ENCODE results near the gene YJU2. TPM values are rescaled to one million over a fixed set of nuclear protein-coding genes. Genes with fewer than 3 reads are reported as not detected.
"Not testable (repeated sequence)": the region's sequence is repeated elsewhere in the genome, so short reads cannot be mapped to it uniquely, and the experiment has no call there.

The YJU2 gene
- total and polyA plus RNA-seq, 8 donors, result 9.8 to 32.0 (median 12.6) TPM

DNA sequence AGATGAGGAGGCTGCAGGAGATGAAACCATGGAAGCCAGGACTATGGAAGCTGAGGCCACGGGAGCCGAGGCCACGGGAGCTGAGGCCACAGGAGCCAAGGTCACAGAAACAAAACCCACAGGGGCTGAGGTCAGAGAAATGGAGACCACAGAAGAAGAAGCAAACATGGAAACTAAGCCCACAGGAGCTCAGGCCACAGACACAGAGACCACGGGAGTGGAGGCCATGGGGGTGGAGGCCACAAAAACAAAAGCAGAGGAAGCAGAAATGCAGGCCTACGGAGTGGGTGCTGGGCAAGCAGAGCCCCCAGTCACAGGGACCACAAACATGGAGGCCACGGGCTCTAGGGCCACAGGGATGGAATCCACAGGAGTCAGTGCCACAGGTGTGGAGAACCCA, 30.0 kb upstream of the YJU2 start:
- 81% methylated on average over 6 of the region's 6 CpGs for WGBS, 2 donors
- no peaks in the 10 kb centered on the region for H3K27me3 ChIP-seq
- ATAC-seq (no peak), DNase-seq (no peak), FAIRE-seq (no peak)
- H3K9me3 ChIP-seq, result no peaks in the 10 kb centered on the region
- H3K4me1 ChIP-seq, result peaks cover 0 to 4% (median 0%) of the 10 kb centered on the region in 3 donors
- TF ChIP-seq, protein P1, sequence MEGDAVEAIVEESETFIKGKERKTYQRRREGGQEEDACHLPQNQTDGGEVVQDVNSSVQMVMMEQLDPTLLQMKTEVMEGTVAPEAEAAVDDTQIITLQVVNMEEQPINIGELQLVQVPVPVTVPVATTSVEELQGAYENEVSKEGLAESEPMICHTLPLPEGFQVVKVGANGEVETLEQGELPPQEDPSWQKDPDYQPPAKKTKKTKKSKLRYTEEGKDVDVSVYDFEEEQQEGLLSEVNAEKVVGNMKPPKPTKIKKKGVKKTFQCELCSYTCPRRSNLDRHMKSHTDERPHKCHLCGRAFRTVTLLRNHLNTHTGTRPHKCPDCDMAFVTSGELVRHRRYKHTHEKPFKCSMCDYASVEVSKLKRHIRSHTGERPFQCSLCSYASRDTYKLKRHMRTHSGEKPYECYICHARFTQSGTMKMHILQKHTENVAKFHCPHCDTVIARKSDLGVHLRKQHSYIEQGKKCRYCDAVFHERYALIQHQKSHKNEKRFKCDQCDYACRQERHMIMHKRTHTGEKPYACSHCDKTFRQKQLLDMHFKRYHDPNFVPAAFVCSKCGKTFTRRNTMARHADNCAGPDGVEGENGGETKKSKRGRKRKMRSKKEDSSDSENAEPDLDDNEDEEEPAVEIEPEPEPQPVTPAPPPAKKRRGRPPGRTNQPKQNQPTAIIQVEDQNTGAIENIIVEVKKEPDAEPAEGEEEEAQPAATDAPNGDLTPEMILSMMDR (IDR thresholded peaks at IDR 0.05), result no peak
- H3K4me3 ChIP-seq, result no peak overlapping the region
- intact Hi-C loops (cut with DNase I), result no loop called here
- H3K27ac ChIP-seq, result no peak overlapping the region
- no peaks in the 10 kb centered on the region for H3K36me3 ChIP-seq

DNA sequence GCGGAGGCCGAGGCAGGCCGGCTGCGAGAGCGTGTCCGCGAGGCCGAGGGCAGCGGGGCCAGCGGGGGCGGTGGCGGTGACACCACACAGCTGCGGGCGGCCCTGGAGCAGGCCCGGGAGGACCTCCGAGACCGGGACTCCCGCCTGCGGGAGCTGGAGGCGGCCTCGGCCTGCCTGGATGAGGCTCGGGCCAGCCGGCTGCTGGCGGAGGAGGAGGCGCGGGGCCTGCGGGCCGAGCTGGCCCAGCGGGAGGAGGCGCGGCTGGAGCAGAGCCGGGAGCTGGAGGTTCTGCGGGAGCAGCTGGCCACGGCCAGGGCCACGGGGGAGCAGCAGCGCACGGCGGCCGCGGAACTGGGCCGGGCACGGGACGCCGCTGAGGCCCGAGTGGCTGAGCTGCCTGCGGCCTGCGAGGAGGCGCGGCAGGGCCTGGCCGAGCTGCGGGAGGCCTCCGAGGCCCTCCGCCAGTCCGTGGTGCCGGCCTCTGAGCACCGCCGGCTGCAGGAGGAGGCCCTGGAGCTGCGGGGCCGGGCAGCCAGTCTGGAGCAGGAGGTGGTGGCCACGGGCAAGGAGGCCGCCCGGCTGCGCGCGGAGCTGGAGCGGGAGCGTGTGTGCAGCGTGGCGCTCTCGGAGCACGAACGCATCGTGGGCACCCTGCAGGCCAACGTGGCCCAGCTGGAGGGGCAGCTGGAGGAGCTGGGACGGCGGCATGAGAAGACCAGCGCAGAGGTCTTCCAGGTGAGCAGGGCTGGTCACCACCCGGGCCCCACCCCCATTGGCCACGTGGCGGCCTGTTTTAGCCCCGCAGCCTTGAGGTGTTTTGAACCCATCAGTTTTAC, 29.2 kb upstream of the YJU2 start:
- Histone ChIP-seq H3K9me3 (no peaks in the 10 kb centered on the region), H3K27me3 (no peaks in the 10 kb centered on the region), H3K36me3 (no peaks in the 10 kb centered on the region), H3K4me3 (no peak overlapping the region), H3K4me1 (peaks cover 0 to 4% (median 0%) of the 10 kb centered on the region in 3 donors), H3K27ac (no peak overlapping the region)
- TF ChIP-seq, protein P1 (IDR thresholded peaks at IDR 0.05), result no peak
- FAIRE-seq (no peak), ATAC-seq (no peak), DNase-seq (no peak)
- intact Hi-C loops (cut with DNase I), result no loop called here
- WGBS, 2 donors, result 94 to 97% methylated on average over 71 to 81 of the region's 81 CpGs

- intact Hi-C loops (cut with DNase I); H3K27ac ChIP-seq; H3K4me3 ChIP-seq; H3K9me3 ChIP-seq; DNase-seq; H3K27me3 ChIP-seq; FAIRE-seq; H3K36me3 ChIP-seq; H3K4me1 ChIP-seq; ATAC-seq: not testable (repeated sequence)
- WGBS, 2 donors, result 84 to 100% methylated on average over 1 of the region's 1 CpG
Measured at GRCh38 chr19:4218523-4218922, 28.4 kb upstream of the YJU2 start.

DNA sequence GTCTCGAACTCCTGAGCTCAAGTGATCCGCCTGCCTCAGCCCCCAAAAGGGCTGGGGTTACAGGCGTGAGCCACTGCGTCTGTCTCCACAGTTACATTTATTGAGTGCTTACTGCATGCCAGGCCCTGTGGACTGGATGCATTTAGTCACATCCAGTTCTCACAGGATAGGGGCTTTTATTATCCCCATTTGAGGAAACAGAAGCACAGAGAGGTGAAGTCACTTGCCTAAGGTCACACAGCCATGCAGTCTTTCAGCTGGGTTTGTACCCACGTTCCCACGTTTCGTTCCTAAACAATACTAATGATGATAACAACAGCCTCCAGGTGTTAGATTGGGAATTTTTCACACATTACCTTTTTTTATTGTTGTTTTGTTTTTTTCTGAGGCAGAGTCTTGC, 26.7 kb upstream of the YJU2 start:
- H3K27me3 ChIP-seq, result no peaks in the 10 kb centered on the region
- DNase-seq (no peak), FAIRE-seq (no peak), ATAC-seq (peak in 2 of 4 donors; percentile 33 to 65)
- no peak overlapping the region for H3K4me3 ChIP-seq
- H3K4me1 ChIP-seq, result peaks cover 0 to 4% (median 0%) of the 10 kb centered on the region in 3 donors
- no peaks in the 10 kb centered on the region for H3K9me3 ChIP-seq
- H3K36me3 ChIP-seq, result no peaks in the 10 kb centered on the region
- TF ChIP-seq, protein P1 (IDR thresholded peaks at IDR 0.05), result no peak
- 68 to 78% methylated on average over 7 of the region's 7 CpGs for WGBS, 2 donors
- no peak overlapping the region for H3K27ac ChIP-seq
- intact Hi-C loops (cut with DNase I), result loop anchor here in 1 of 3 donors (5.0 kb wide), 1 partner anchor 418 kb away; no protein-coding TSS in a partner anchor

DNA sequence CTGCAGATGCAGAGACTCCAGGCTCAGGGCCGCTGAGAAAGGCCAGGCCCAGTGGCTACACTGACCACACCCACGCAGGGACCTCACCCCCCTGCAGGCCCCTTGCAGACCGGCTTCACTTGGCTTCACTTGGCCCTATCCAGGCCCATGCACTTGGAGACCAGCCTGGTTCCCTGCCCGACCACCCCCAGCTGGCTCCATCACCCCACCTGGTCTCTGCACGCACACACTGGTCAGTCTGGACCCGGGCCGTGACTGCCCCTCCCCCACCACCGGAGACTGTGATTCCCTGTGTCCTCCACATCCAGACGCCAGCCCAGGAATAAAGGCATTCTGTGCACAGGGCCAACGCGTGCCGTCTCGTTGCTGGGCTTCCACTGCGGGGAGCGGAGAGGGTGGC, 22.4 kb upstream of the YJU2 start:
- Histone ChIP-seq H3K27me3 (no peaks in the 10 kb centered on the region), H3K9me3 (no peaks in the 10 kb centered on the region), H3K27ac (no peak overlapping the region), H3K36me3 (no peaks in the 10 kb centered on the region), H3K4me1 (peaks cover 0 to 4% (median 0%) of the 10 kb centered on the region in 3 donors), H3K4me3 (no peak overlapping the region)
- WGBS, 2 donors, result 70 to 76% methylated on average over 15 of the region's 15 CpGs
- FAIRE-seq (no peak), DNase-seq (no peak), ATAC-seq (no peak)
- TF ChIP-seq, protein P1 (IDR thresholded peaks at IDR 0.05), result no peak
- intact Hi-C loops (cut with DNase I), result loop anchor here in 1 of 3 donors (5.0 kb wide), 1 partner anchor 422 kb away; no protein-coding TSS in a partner anchor

Data from pancreas (tissue), 10 donors.